HepG2 (cell line): ENCODE measurements around the gene CDC42SE2. TPM values are rescaled to one million over a fixed set of nuclear protein-coding genes. Genes with fewer than 3 reads are reported as not detected.
A peak's percentile ranks its signal among the peaks of the same experiment; 100 is the strongest.

Experiments
- ATF2 ChIP-seq: sonication (generic); formaldehyde crosslinking; IDR thresholded peaks from 2 replicates; pipeline ENCODE4 v1.4.0; 2020; ENCODE audit warnings: missing genetic modification reagents
- DPF2 ChIP-seq: sonication (generic); formaldehyde crosslinking; IDR thresholded peaks from 2 replicates; pipeline ENCODE4 v1.4.0; 2020; ENCODE audit warnings: mild to moderate bottlenecking, low read depth, missing genetic modification reagents, borderline replicate concordance
- FOXA3 ChIP-seq: IDR thresholded peaks from 2 replicates; pipeline ENCODE4 v1.6.1; 2016; ENCODE audit warnings: missing genetic modification reagents, missing compliant biosample characterization
- RXRB ChIP-seq: IDR thresholded peaks from 2 replicates; pipeline ENCODE4 v1.6.1; 2016; ENCODE audit warnings: borderline replicate concordance, missing genetic modification reagents, missing compliant biosample characterization
- ZBTB7B ChIP-seq: sonication (generic); formaldehyde crosslinking; IDR thresholded peaks from 2 replicates; pipeline ENCODE4 v1.4.0; 2020; ENCODE audit warnings: missing genetic modification reagents
- ZGPAT ChIP-seq: IDR thresholded peaks from 2 replicates; pipeline ENCODE4 v1.6.1; 2016; ENCODE audit warnings: mild to moderate bottlenecking
- ZNF615 ChIP-seq: sonication (generic); formaldehyde crosslinking; IDR thresholded peaks from 2 replicates; pipeline ENCODE4 v1.5.0; 2020; ENCODE audit warnings: mild to moderate bottlenecking, missing genetic modification reagents, borderline replicate concordance
- ZNF781 ChIP-seq: sonication (generic); formaldehyde crosslinking; IDR thresholded peaks from 2 replicates; pipeline ENCODE4 v1.5.1; 2020; ENCODE audit warnings: borderline replicate concordance, mild to moderate bottlenecking, missing genetic modification reagents; ENCODE audit errors: not compliant biosample characterization
- polyA plus RNA-seq, 8 experiments: library from polyadenylated mRNA; depleted of rRNA in 3 of 8; stranded (reverse) in 7 of 8; unstranded in 1 of 8; fragments of >200 nt; fragmentation: Illumina TruSeq in 4 of 8; extraction: Trizol in 4 of 8; gene quantifications; 2 replicates each; pipeline versions ENCODE4 v1.2.1 to v1.2.3, GENCODE V29; 2011 to 2016; ENCODE audit warnings: low read depth in 4 of 8, missing spikeins in 1 of 8, mixed read lengths in 1 of 8; ENCODE audit not compliant: insufficient read depth in 1 of 8
- total RNA-seq, 5 experiments: library from RNA; depleted of rRNA; stranded (reverse); fragments of >200 nt; fragmentation: Illumina TruSeq; extraction: Trizol; gene quantifications; 2 replicates each; pipeline ENCODE4 v1.2.3, GENCODE V29; 2016; ENCODE audit warnings: low read depth in 1 of 5
- TF ChIP-seq, protein P1 (sequence below): sonication (generic); formaldehyde crosslinking; IDR thresholded peaks from 2 replicates; pipeline ENCODE4 v1.4.0; 2020; ENCODE audit warnings: missing genetic modification reagents, borderline replicate concordance
- TF ChIP-seq, protein P2 (sequence below): sonication (generic); formaldehyde crosslinking; IDR thresholded peaks from 2 replicates; pipeline ENCODE4 v1.5.1; 2020; ENCODE audit warnings: mild to moderate bottlenecking, missing genetic modification reagents, moderate library complexity

The CDC42SE2 gene
- total and polyA plus RNA-seq, 2 of the 13 experiments (the other 11 are each of a cell fraction or from before 2014, with no cell fraction given), result 19.6 to 25.0 TPM

- TF ChIP-seq FOXA3 (peak; percentile 93), ZNF615 (CRISPR knock-in tag) (0 out of 2 replicates have a peak, but pooled peaks have one; percentile 16), ZBTB7B (CRISPR knock-in tag) (peak; percentile 73), ZGPAT (peak; percentile 86), ZNF781 (CRISPR knock-in tag) (peak; percentile 44), RXRB (CRISPR knock-in tag) (0 out of 2 replicates have a peak, but pooled peaks have one; percentile 31), ATF2 (CRISPR knock-in tag) (peak; percentile 24; the same call in 1 of the 2 replicates), DPF2 (CRISPR knock-in tag) (0 out of 2 replicates have a peak, but pooled peaks have one; percentile 43)
- TF ChIP-seq, protein P1, sequence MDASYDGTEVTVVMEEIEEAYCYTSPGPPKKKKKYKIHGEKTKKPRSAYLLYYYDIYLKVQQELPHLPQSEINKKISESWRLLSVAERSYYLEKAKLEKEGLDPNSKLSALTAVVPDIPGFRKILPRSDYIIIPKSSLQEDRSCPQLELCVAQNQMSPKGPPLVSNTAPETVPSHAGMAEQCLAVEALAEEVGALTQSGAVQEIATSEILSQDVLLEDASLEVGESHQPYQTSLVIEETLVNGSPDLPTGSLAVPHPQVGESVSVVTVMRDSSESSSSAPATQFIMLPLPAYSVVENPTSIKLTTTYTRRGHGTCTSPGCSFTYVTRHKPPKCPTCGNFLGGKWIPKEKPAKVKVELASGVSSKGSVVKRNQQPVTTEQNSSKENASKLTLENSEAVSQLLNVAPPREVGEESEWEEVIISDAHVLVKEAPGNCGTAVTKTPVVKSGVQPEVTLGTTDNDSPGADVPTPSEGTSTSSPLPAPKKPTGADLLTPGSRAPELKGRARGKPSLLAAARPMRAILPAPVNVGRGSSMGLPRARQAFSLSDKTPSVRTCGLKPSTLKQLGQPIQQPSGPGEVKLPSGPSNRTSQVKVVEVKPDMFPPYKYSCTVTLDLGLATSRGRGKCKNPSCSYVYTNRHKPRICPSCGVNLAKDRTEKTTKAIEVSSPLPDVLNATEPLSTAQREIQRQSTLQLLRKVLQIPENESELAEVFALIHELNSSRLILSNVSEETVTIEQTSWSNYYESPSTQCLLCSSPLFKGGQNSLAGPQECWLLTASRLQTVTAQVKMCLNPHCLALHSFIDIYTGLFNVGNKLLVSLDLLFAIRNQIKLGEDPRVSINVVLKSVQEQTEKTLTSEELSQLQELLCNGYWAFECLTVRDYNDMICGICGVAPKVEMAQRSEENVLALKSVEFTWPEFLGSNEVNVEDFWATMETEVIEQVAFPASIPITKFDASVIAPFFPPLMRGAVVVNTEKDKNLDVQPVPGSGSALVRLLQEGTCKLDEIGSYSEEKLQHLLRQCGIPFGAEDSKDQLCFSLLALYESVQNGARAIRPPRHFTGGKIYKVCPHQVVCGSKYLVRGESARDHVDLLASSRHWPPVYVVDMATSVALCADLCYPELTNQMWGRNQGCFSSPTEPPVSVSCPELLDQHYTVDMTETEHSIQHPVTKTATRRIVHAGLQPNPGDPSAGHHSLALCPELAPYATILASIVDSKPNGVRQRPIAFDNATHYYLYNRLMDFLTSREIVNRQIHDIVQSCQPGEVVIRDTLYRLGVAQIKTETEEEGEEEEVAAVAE (CRISPR knock-in tag), result 0 out of 2 replicates have a peak, but pooled peaks have one; percentile 15
- TF ChIP-seq, protein P2, sequence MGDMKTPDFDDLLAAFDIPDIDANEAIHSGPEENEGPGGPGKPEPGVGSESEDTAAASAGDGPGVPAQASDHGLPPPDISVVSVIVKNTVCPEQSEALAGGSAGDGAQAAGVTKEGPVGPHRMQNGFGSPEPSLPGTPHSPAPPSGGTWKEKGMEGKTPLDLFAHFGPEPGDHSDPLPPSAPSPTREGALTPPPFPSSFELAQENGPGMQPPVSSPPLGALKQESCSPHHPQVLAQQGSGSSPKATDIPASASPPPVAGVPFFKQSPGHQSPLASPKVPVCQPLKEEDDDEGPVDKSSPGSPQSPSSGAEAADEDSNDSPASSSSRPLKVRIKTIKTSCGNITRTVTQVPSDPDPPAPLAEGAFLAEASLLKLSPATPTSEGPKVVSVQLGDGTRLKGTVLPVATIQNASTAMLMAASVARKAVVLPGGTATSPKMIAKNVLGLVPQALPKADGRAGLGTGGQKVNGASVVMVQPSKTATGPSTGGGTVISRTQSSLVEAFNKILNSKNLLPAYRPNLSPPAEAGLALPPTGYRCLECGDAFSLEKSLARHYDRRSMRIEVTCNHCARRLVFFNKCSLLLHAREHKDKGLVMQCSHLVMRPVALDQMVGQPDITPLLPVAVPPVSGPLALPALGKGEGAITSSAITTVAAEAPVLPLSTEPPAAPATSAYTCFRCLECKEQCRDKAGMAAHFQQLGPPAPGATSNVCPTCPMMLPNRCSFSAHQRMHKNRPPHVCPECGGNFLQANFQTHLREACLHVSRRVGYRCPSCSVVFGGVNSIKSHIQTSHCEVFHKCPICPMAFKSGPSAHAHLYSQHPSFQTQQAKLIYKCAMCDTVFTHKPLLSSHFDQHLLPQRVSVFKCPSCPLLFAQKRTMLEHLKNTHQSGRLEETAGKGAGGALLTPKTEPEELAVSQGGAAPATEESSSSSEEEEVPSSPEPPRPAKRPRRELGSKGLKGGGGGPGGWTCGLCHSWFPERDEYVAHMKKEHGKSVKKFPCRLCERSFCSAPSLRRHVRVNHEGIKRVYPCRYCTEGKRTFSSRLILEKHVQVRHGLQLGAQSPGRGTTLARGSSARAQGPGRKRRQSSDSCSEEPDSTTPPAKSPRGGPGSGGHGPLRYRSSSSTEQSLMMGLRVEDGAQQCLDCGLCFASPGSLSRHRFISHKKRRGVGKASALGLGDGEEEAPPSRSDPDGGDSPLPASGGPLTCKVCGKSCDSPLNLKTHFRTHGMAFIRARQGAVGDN (CRISPR knock-in tag), result peak; percentile 75
- TF ChIP-seq, all 625 proteins: peak for 106; not testable (repeated sequence) for 519
Observed at GRCh38 chr5:131312235-131312772, 48.5 kb downstream of the CDC42SE2 start (continued).
